Ureter (tissue), 1 donor: Measurements from ENCODE around the gene MYOF. TPM values are rescaled to one million over a fixed set of nuclear protein-coding genes. Genes with fewer than 3 reads are reported as not detected.
"Not testable (repeated sequence)": the region's sequence is repeated elsewhere in the genome, so short reads cannot be mapped to it uniquely, and the experiment has no call there.

Source experiments
- DNase-seq: peaks from one replicate; pipeline ENCODE4 v3.0.0-alpha.2; 2020; ENCODE audit warnings: low spot score
- total RNA-seq: library from RNA; stranded (reverse); gene quantifications from one replicate; pipeline ENCODE4 v1.2.4, GENCODE V29; 2023
- donor health status: DM: yes; HTN: yes; CAD: no.

The MYOF gene
- total RNA-seq, 1 donor from 2014 or later, result 339 TPM

DNA sequence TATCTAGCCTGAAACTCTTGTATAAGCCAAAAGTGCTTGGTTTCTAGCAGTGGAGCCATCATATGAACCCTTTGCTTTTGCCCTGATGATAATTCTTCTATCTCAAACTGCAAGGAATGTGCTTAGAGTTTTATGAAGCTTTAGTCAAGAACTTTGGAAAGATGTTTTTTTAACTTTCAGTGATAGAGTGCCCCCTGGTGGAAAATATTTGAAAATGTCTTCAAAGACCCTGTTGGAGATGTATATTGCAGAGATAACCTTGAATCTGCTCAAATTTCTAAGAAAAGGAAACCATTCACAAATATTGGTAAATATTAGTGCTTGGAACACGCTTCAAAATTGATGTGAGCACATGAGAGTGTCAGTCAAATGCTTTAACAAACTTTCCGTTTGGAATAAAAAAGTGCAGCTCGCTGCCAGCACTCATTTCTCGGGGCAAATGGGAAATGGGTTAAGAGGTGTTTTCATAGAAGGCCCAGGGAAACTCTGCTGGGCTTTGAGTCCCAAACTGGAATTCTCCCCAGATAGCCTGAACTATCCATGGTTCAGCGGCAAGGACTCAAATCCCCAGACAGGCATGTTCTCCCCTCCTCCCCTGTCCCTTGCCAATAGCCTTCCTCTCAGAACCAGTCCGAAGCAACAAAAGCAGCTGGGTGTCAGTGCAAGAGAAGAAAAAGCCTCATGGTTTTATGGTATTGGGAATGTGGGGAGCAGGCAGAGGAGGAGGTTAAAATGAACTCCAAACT lies 129.3 kb downstream of the MYOF start:
- DNase-seq, result no peak

DNA sequence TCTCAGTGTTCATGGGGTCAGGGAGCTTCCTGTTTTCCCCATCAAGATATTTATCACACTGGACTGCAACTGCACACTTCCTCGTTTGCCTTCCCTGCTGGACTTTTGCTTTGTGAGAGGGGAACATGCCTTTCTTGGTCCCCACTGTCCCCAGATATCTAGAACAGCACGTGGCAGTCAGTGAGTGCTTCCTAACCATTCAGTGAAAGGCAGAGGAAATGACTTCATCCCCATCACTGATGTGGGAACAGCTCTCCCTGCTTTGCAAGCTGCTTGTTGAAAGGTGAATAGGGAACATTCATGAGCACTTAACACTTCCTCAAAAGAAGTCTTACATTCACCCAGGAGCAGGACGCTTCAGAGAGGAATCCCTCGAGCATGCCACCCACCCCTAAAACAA lies 135.4 kb downstream of the MYOF start:
- no peak for DNase-seq

DNA sequence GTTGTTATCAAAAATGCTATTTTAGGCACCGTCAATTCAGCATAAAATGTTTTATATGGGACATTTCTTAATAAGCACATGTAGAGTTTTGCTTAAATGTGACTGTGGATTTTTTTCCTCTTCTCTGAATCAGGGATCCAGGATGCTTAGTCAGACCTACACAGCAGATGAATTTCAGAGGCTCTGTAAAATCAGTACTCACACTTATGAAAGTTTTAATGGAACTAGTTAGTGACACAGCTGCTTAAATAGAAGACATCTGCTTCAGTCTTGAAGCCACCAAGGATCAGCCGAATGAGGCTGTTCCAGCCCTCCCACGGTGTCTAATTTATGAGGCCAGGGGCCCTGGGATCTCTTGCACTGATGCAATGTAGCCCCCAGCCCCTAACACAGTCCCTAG lies 136.0 kb downstream of the MYOF start:
- no peak for DNase-seq

DNA sequence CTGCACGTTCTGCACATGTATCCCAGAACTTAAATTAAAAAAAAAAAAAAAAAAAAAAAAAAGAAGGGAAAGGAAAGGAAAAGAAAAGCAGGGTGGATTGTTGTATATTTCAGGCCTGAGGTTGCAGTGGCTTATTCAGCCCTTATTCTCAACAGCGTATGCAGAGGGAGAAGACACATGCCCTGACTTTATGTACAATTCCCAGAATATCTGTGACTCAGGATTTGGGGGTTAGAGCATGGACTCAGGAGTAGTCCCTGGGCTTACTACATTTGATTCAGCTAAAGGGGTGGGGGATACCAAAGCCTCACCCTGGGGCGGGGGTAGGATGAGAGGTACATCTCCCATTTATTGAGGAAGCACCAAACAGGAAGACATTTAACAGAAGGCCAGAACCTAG lies 137.4 kb downstream of the MYOF start:
- DNase-seq, result no peak

DNA sequence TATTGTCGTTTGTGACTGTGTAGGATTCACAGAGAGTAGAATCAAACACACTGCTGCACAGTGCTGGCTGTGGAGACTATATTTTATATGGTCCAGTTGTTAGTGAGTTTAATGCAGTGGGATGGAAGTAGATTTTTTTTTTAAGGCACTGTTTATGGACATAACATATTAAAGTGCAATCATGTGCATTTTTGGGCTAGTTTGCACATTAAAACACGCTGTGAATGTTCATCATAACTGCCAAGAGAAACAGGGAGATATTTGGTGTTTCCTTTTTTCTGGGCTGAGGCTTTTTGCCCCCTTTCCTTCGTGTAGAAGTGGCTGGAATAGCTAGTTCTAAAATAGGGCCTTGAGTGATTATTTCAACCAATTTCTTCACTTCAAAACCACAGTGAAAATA lies 139.2 kb downstream of the MYOF start:
- DNase-seq, result no peak

DNA sequence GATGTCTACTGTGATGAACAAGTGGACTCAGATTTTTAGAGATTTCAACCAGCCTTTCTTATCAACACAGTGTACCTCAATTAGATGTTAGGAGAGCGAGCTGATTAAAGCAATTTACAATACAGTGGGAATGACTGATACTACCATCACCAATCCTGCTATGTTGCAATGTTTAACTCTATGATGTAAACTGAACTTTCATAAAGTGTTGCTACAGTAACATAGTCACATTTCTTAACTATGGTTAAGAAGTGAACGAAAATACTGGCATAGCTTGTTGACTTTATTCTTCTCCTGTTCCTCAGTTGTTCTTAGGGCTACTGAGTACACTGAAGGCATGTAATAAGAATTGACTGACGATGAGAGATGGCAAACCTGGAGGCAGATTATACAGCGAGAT lies 139.8 kb downstream of the MYOF start:
- no peak for DNase-seq

DNA sequence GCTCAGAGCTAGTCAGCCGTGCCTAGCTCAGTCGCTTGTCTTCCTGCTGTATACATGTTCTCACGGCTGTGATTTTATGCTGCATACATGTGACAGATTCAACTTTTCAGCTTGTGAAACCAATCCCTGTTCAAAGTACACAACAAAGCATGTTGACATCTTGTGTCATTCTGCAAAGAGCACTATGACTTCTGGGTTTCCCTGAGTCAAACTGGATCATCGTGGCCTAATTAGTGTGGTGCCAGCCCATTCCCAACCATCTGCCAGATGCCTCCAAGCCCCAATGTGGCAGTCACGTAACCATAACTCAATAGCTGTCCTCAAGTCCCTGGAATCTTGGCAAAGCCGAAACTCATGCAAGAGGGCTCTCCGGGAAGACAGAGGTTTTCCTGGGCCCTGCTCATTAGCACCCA lies 144.8 kb downstream of the MYOF start:
- DNase-seq, result no peak

DNA sequence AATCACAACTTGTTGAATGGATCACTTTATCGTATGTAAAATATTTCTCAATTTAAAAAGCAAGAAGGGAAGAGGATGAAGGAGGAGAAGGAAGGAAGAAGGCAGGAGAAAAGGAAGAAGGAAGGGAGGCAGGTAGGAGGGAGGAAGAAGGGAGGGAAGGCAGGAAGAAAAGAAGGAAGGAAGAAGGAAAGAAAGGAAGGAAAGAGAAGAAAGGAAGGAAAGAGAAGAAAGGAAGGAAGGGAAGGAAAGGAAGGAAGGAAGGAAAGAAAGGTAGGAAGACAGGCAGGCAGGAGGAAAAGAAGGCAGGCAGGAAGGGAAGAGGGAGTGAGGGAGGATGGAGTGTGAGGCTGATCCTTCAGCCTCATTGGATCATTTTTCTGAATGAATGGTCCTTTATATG lies 145.5 kb downstream of the MYOF start:
- no peak for DNase-seq

DNA sequence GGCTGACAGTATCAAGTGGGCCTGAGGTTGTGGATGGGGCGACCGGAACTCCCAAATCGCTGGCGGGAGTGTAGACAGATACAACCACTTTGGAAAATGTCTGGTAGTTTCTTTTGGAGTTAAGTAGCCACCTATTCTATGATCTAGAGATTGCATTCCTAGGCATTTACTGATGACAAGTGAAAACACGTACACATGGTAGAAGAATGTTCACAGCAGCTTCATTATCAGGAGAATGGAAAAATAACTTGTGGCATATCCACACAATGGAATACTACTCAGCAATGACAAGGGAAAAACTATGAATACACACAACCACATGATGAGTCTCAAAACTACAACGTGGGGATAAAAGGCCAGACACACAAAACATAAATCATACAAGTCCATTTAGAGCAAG lies 146.0 kb downstream of the MYOF start:
- no peak for DNase-seq

DNA sequence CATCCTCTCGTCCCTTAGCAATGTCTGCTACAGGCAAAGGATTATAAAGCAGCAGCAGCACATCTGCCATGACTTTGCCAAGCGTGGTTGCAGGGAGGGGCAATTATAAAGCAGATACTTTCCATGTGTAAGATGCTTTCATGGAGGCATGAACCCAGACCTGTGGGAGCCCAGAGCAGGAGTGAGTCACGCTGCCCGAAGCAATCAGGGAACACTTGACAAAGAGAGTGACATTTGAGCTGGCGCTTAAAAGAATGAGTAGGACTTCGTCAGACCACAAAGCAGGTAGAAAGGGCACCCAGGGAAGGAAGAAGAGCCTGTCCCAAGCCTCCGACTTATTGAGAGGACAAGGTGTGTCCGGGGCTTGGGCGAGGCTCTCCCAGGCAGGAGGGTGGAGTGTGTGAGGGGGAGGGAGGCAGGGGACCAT lies 147.2 kb downstream of the MYOF start:
- no peak for DNase-seq

DNA sequence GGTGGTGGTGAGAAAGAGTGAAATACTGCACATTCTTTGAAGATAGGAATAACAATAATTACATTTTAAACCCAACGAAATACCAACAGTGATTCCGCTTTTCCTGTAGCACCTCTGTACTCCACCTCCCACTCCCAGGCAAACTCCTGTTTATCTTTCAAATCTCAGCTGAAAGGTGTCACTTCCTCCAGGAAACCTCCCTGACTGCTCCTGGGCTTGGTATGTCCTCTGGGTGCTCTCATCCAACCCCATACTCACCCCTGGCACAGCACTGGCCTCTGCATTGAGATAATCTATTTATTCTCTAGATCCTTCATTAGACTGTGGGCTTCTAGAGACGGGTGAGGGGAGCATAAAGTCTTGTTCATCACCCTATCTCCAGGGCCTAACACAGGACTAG lies 148.0 kb downstream of the MYOF start:
- DNase-seq, result no peak

DNA sequence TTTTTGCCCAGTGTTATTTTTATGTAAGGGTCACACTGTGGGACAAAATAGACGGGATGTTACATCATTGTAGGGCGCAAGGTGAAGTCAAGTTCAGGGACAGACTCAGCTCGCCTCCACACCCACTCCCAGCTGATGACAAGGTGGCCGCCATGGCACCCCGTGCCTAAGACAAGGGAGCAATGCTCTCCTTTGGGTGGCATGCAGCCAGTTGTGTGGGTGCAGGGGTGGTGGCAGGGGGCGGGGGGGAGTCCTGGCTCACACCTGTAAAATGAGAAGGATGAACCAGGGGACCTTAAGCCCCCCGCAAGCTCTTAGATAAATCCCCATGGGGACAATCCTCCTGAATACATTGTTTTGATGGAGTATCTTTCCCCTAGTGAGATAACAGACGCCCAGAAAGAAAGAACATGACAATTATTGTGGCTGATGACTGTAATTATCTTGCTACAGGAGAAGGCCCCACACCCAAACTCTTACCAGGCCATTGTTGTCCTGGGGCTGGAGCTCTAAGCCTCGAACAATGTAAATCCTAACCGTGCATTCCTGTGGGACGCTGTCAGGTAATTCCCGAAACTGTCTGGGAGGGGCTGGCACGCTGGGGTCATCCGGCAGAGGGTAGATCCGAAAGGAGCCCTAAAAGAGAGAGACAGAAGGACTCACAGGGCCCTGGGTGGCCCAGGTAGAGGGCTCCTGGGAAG lies 148.7 kb downstream of the MYOF start:
- no peak for DNase-seq

DNA sequence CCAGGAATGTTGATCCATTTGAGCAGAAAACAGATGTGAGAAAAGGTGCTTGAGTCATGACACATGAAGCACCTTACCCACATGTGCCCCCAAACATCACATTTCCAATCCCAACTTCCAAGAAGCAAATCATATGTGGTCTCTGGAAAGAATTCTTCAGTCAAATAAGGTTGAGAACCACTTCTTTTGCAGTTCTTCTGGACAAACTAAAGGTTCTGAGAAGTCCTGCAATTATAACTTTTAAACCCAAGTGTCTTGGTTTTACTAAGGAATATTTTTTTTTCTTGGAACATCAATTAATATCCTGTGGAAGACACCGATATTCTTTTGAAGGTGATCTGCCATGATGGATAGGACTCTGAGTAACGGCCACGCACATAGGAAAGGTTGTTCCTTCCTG lies 151.3 kb downstream of the MYOF start:
- DNase-seq, result no peak

DNA sequence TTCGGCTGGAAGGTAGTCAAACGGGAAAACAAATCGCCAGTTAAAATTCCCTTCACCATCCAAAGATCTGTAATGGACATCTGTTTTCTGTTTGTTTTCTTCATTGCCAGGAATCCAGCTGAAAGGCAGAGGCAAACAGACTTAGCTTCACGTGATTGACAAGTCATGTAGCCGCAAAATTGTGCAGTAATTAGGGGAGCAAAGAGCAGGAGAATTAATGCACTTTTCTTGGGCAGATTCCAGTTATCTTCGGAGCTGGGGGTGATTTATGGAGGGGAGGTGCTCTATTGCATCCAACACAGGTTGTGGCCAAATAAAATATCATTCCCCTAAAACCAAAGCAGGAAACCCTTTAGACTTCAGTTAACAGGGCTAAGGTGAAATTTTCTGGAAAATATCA lies 162.2 kb downstream of the MYOF start:
- DNase-seq, result no peak

DNA sequence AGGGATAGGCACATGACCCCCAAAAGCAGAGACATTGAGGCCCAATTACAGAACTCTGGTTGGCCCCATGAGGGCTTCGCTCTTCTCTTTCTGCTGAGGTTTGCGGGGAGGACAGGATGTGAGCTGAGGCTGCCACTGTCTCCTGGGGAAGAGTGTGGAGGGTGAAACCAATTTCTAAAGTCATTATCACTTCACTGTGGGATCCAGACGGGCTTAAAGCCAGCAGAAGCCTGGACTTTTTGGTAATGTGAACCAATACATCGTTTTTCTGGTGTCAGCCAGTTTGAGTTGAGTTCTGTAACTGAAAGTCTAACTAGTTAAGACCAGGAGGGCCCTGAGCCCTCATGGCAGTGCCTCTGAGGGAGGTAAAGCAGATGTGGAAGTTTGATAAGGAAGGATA lies 163.0 kb downstream of the MYOF start:
- no peak for DNase-seq

DNA sequence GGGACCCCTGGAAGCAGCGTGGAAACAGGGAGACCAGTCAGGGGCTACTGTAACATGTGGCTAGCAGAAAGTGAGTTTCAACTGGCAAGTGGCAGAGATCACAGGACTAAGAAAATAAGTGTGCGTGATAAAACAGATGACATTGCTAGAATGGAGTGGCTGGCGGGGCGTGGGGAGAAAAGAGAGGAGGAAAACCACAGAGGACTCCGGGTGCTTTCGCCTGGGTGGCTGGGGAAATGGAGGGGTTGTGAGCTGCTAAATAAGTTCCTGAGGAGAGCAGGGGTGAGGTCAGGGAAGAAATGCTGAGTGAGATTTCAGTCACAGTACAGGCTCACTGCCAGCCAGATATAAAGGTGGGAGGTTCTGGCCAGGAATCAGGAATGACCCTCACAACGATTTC lies 166.9 kb downstream of the MYOF start:
- DNase-seq, result no peak

DNA sequence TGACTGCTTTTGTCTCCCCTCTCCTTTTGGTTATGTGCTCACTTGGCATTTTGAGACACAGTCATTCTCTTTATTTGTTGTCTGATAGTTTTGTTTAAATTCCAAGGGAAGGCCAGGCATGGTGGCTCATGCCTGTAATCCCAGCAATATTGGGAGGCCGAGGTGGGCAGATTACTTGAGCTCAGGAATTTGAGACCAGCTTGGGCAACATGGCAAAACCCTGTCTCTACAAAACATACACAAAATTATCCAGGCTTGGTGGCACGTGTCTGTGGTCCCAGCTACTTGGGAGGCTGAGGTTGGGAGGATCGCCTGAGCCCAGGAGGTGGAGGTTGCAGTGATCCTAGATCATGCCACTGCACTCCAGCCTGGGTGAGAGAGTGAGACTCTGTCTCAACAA lies 167.5 kb downstream of the MYOF start:
- DNase-seq, result not testable (repeated sequence)

DNA sequence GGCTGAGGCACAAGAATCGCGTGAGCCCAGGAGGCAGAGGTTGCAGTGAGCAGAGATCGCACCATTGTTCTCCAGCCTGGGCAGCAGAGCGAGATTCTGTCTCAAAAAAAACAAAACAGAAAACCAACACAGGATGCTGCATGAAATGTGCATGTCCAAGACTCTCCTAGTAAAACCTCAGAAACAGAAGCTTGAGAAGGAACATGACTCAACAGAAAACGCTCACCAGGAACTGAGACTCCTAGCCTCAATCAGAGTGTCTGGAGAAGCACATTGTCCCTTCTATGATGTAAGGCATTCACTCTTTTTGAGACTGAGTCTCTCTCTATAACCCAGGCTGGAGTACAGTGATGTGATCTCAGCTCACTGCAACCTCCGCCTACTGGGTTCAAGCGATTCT lies 168.3 kb downstream of the MYOF start:
- DNase-seq, result no peak

DNA sequence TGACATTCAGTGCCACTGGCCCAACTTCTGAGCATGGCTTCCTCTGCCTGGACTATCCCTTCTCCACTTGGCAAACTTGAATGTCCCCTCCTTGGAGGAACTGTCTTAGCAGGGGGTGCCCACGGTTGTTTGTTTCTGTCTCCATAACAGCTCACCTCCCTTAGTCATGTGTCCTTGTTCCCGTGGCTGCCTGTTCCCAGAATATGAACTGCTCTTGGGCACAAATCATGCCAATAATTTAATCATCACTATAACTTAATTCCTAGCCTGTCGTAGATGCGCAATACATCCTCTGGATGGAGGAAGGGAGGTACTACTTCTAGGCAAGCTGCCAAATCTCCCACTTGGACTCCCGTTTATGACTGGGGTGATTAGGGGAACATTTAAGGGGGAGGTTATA lies 173.1 kb downstream of the MYOF start:
- no peak for DNase-seq

DNA sequence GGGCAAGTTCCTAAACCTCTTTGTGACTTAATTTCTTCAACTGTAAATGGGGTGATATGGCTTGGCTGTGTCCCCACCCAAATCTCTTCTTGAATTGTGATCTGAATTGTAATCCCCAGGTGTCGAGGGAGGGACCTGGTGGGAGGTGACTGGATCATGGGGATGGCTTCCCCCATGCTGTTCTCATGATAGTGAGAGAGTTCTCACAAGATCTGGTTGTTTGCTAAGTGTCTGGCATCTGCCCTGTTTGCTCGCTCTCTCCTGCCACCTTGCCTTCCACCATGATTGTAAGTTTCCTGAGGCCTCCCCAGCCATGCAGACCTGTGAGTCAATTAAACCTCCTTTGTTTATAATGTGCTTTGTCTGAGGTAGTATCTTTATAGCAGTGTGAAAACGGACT lies 177.0 kb downstream of the MYOF start:
- no peak for DNase-seq

DNA sequence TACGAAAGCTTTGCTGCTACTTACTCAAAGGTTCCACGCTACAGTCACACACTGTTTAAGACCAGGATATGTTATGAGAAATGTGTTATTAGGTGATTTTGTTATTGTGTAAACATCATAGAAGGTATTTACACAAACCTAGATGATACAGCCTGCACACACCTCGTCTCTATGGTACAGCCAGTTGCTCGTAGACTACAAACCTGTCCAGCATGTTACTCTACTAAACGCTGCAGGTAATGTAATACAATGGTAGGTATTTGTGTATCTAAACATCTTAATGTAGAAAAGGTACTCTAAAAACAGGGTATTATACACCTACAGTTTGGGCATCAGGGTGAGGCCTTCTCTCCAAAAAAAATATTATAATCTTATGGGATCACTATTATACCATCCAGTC lies 181.2 kb downstream of the MYOF start:
- DNase-seq, result no peak

DNA sequence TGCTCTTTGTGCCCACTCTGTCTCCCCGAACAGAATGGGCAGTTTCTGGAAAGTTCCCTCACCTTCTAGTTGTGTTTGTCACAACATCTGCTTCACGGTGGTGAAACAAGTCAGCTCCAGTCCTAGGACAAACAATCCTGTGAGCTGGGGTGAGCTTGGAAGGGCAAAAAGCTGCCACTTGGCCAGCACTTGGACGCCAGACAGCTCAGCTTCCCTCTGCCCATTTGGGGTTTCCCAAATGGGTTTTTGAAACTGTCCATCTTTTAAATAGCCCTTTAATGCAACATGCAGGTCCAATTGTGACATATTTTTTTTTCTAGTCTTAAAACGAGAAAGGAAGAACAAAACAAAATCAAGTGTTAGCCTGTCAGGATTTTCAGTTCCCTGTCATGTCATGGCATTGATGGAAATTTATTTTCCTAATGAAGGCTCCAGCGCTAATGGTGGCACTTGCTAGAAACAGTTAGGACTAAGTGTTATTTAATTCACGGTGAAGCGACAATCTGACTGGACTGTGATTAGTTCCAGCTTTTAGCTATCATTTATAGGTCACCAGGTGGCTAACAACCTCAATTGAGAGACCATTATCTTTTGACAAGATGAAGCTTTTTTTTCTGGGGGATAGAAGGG lies 181.7 kb downstream of the MYOF start:
- DNase-seq, result no peak

DNA sequence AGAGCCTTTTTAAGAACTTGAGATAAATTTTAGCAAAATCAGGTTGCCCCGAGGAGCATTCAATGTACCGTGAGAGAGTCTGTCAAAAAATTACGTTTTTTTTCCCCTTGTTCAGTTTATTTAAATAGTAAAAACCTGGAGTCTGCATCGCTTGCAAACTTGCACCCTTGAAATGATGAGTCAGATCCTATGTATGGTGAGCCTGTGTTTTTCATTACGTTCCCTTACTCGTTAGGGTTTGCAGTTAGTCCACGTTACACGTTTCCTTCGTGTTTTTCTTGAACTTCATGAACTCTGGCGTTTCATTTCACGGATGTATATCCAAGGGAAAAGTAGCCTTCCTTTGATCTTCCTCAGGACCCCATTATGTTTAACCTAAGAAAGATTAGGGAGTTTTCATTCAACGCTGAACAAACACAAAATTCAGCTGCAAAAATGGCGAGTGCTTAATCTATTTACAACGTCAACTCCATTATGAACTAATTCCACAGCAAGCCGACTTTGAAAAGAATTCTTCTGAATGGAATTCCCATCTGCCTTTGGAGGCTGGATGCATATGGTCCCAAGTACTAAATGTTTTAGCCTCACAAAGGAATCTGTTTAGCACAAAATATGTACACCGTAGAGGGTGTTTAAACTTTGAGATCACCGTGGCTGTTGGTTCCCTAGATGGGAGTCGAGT lies 182.4 kb downstream of the MYOF start:
- DNase-seq, result no peak
